Testis (tissue), 3 donors: ENCODE data around the gene ANKH. TPM values are rescaled to one million over a fixed set of nuclear protein-coding genes. Genes with fewer than 3 reads are reported as not detected.

Experiments used
- DNase-seq: peaks from one replicate; pipeline ENCODE4 v3.0.0-alpha.2; 2019
- H3K27ac ChIP-seq, 2 donors: fragments of 200-600 bp; sonication (generic); one replicate each; pipeline ENCODE4 v1.5.1; 2019
- H3K27me3 ChIP-seq: fragments of 200-600 bp; sonication (generic); one replicate; pipeline ENCODE4 v1.5.1; 2019
- H3K36me3 ChIP-seq: fragments of 200-600 bp; sonication (generic); one replicate; pipeline ENCODE4 v1.5.1; 2017; ENCODE audit warnings: low read depth; ENCODE audit errors: missing control alignments
- H3K4me1 ChIP-seq: fragments of 200-600 bp; sonication (generic); one replicate; pipeline ENCODE4 v1.5.1; 2019
- H3K4me3 ChIP-seq, 2 donors: fragments of 200-600 bp; sonication (generic); one replicate each; pipeline ENCODE4 v1.5.1; 2017 to 2019
- H3K9me3 ChIP-seq: fragments of 200-600 bp; sonication (generic); one replicate; pipeline ENCODE4 v1.5.1; 2017
- POLR2A ChIP-seq: fragments of 450-650 bp; IDR thresholded peaks from one replicate; pipeline ENCODE4 v1.6.1; 2017; ENCODE audit warnings: antibody characterized with exemption, mild to moderate bottlenecking, moderate library complexity
- WGBS, 2 donors: methylation state at CpG; one replicate each; pipeline ENCODE4 v1.1.5; 2018; 5-methylcytosine and 5-hydroxymethylcytosine counted together
- intact Hi-C: fragments of 100-400 bp; cut with DNase I; formaldehyde crosslinking; loops from one replicate; pipeline ENCODE4 v1.15.1; 2023; ENCODE audit warnings: low total_unique reads
- polyA plus RNA-seq: library from polyadenylated mRNA; stranded (reverse); fragments of 350-450 nt; fragmentation: Illumina TruSeq; extraction: RNeasy Lipid Tissue Mini Kit (QIAGEN cat#74804); gene quantifications from one replicate; pipeline ENCODE4 v1.2.3, GENCODE V29; 2014; ENCODE audit warnings: low read depth, low replicate concordance; ENCODE audit not compliant: insufficient read depth
- total RNA-seq, 2 donors: library from RNA; depleted of rRNA; stranded (reverse); fragments of >200 nt; gene quantifications; one replicate each; pipeline ENCODE4 v1.2.3, GENCODE V29; 2016
- TF ChIP-seq, protein P1 (sequence below), 3 experiments: fragments of 450-650 bp in 2 of 3; fragments of 200-600 bp in 1 of 3; sonication (generic) in 1 of 3; IDR thresholded peaks; one replicate each; pipeline ENCODE4 v1.5.1; 2016 to 2019; ENCODE audit warnings: antibody characterized with exemption in 3 of 3, mild to moderate bottlenecking in 2 of 3, moderate library complexity in 1 of 3

Gene ANKH
- total and polyA plus RNA-seq, 3 donors from 2014 or later: 14.3 to 16.2 (median 15.8) TPM

DNA sequence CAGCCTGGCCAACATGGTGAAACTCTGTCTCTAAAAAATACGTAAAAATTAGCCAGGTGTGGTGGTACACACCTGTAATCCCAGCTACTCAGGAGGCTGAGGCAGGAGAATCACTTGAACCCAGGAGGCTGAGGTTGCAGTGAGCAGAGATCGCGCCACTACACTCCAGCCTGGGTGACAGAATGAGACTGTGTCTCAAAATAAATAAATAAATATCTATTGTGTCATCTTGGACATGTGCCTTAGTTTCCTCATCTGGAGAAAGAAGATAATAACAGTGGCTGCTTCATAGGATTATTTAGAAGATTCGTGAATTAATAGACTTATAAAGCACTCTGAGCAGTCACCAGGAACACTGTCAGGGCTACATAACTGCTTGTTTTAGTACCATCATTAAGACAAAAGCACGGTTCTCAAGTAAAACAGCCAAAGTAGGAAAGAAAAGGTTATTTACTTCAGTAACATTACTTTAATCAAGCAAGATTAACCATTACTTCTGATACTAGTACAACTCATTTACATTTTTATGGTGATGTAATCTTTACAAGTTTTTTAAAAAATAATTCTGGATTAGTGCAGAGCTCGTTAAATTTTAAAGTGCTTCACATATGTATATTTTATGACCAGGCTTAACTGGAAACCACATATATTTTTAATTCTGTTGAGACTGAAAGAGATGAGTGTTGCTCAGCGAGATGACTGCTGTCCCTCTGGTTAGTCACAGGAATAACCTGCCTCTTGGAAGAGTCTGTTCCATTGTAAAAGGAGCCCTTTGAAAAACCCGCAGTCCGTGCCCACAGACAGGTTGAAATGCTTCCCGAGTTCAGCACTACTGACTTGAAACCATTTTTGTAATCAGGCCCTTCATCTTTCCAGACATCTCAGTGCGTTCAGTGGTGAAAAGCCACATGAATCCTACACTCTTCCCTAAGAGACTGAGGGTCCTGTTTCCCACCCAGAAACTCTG is 36.7 kb downstream of the ANKH start:
- Histone ChIP-seq H3K4me3 (no peak overlapping the region), H3K9me3 (no peaks in the 10 kb centered on the region), H3K27me3 (no peaks in the 10 kb centered on the region), H3K36me3 (no peaks in the 10 kb centered on the region), H3K4me1 (no peaks in the 10 kb centered on the region), H3K27ac (no peak overlapping the region)
- intact Hi-C loops: no loop called here
- 89 to 95% methylated on average over 11 of the region's 11 CpGs for WGBS, 2 donors
- DNase-seq: no peak
- no peak for TF ChIP-seq POLR2A
- TF ChIP-seq, protein P1, sequence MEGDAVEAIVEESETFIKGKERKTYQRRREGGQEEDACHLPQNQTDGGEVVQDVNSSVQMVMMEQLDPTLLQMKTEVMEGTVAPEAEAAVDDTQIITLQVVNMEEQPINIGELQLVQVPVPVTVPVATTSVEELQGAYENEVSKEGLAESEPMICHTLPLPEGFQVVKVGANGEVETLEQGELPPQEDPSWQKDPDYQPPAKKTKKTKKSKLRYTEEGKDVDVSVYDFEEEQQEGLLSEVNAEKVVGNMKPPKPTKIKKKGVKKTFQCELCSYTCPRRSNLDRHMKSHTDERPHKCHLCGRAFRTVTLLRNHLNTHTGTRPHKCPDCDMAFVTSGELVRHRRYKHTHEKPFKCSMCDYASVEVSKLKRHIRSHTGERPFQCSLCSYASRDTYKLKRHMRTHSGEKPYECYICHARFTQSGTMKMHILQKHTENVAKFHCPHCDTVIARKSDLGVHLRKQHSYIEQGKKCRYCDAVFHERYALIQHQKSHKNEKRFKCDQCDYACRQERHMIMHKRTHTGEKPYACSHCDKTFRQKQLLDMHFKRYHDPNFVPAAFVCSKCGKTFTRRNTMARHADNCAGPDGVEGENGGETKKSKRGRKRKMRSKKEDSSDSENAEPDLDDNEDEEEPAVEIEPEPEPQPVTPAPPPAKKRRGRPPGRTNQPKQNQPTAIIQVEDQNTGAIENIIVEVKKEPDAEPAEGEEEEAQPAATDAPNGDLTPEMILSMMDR (IDR thresholded peaks at IDR 0.05): no peak

DNA sequence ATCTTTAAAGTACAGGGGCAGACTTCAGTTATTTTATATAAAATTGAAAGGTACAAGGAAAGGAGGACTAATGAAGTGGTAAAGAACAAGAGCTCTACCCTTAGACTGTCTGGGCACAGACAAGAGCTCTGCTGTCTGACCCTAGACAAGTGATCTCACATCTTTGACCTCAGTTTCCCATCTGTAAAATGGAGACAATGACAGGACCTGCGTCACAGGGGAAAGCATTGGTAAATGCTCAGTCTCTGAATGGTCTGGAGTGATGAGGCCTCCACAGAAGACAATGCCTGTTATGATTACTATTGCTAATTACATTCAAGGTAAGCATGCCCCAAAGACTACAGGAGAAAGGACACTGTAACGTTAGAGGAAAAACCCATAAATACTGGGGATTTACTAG is 37.5 kb downstream of the ANKH start:
- no peak overlapping the region for H3K27ac ChIP-seq
- H3K36me3 ChIP-seq: no peaks in the 10 kb centered on the region
- H3K27me3 ChIP-seq: no peaks in the 10 kb centered on the region
- no peaks in the 10 kb centered on the region for H3K9me3 ChIP-seq
- 88 to 90% methylated on average over 2 of the region's 2 CpGs for WGBS, 2 donors
- no peak for DNase-seq
- intact Hi-C loops: no loop called here
- no peaks in the 10 kb centered on the region for H3K4me1 ChIP-seq
- TF ChIP-seq, protein P1 (IDR thresholded peaks at IDR 0.05): no peak
- TF ChIP-seq POLR2A: no peak
- H3K4me3 ChIP-seq: no peak overlapping the region

DNA sequence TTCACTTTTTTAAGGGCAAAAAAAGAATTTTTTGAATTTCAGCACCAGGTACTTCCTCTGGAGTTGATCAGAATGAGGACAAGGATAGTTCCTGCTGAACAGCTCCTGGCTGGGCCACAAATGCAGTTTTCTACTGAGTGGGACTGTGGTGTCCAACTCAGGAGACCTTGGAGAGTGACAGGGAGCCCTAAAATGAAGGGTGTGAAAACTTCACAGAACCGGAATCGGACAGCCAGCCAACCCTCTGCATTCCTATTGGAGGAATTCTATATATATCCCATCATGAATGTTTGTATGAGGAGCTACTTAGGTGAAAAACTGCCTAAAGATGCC is 40.6 kb downstream of the ANKH start:
- H3K27me3 ChIP-seq: no peaks in the 10 kb centered on the region
- intact Hi-C loops: no loop called here
- whole genome bisulfite sequencing, 2 donors: 94 to 100% methylated on average over 2 of the region's 2 CpGs
- H3K27ac ChIP-seq: no peak overlapping the region
- H3K36me3 ChIP-seq: no peaks in the 10 kb centered on the region
- no peaks in the 10 kb centered on the region for H3K4me1 ChIP-seq
- TF ChIP-seq POLR2A: no peak
- TF ChIP-seq, protein P1 (IDR thresholded peaks at IDR 0.05): no peak
- H3K9me3 ChIP-seq: no peaks in the 10 kb centered on the region
- no peak overlapping the region for H3K4me3 ChIP-seq
- no peak for DNase-seq

DNA sequence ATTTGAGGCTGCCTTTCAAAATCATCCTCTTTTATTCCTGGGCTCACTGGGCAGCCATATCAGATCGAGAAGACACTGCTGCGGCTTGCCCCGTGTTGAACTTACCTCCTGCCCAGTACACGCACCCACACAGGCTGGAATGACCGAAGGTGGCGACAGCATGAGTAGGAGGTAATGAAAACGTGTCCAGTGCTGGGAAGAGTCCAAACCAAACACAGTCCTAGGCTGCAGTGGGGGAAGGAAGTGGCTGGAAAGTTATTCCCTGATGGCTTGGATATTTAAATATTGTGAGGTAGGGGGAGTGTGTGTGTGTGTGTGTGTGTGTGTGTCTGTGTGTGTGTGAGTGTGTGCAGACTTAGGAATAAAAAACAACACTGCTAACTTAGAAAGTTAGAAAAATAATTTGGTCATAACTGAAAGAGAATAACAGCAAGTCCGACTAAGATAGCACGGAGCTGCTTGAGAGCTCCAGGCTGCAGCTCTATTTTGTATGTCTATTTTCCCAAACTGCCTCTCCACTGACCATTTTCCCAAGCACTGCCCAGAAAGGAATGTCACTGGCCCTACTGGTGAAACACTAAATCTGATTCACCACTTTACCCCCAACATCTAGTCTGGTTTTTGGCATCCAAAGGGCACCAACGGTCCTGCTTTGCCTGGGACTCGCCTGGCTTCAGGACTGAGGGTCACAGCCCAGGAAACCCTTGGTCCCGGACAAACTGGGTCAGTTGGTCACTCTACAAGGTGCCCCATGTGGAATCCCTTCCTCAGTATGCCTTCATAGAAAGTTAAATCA is 41.2 kb downstream of the ANKH start:
- no peak overlapping the region for H3K27ac ChIP-seq
- no peak for DNase-seq
- intact Hi-C loops: no loop called here
- TF ChIP-seq, protein P1 (IDR thresholded peaks at IDR 0.05): no peak
- TF ChIP-seq POLR2A: no peak
- no peaks in the 10 kb centered on the region for H3K4me1 ChIP-seq
- H3K4me3 ChIP-seq: no peak overlapping the region
- no peaks in the 10 kb centered on the region for H3K27me3 ChIP-seq
- H3K9me3 ChIP-seq: no peaks in the 10 kb centered on the region
- 71 to 74% methylated on average over 12 of the region's 12 CpGs for WGBS, 2 donors
- H3K36me3 ChIP-seq: no peaks in the 10 kb centered on the region
